Keratinocyte (primary cell): ENCODE measurements around the gene OAT. TPM values are rescaled to one million over a fixed set of nuclear protein-coding genes. Genes with fewer than 3 reads are reported as not detected.

Source experiments
- DNase-seq: peaks from one replicate; pipeline ENCODE4 v3.0.0-alpha.2; 2011; ENCODE audit warnings: low read depth, missing footprints, low spot score
- FAIRE-seq: peaks from 2 replicates; lab custom pipeline; 2011; peaks lifted over from hg19 to GRCh38; lab: Jason Lieb, UNC
- H2AFZ ChIP-seq: 2 replicates; pipeline ENCODE4 v1.6.0; 2012; ENCODE audit warnings: low read length, control low read depth, inconsistent platforms; ENCODE audit not compliant: control insufficient read depth
- H3K27ac ChIP-seq: 2 replicates; pipeline ENCODE4 v1.5.1; 2011; ENCODE audit warnings: low read length; ENCODE audit not compliant: control insufficient read depth, insufficient read depth
- H3K27me3 ChIP-seq: 3 replicates; pipeline ENCODE4 v1.6.0; 2011; ENCODE audit warnings: low read length; ENCODE audit not compliant: control insufficient read depth, insufficient read depth; ENCODE audit errors: extremely low read depth
- H3K36me3 ChIP-seq, 2 experiments: 2 replicates in 1 of 2; 3 replicates in 1 of 2; pipeline ENCODE4 v1.5.1; 2011; ENCODE audit warnings: low read length in 2 of 2, mild to moderate bottlenecking in 1 of 2; ENCODE audit not compliant: control insufficient read depth in 2 of 2, insufficient read depth in 2 of 2; ENCODE audit errors: extremely low read depth in 1 of 2
- H3K4me1 ChIP-seq: 3 replicates; pipeline ENCODE4 v1.5.1; 2011; ENCODE audit warnings: low read length; ENCODE audit not compliant: control insufficient read depth, insufficient read depth; ENCODE audit errors: extremely low read depth
- H3K4me2 ChIP-seq: 3 replicates; pipeline ENCODE4 v1.6.0; 2011; ENCODE audit warnings: low read depth, low read length; ENCODE audit not compliant: control insufficient read depth, insufficient read depth; ENCODE audit errors: extremely low read depth
- H3K4me3 ChIP-seq, 3 experiments: fragments of 200-600 bp in 1 of 3; sonication (generic) in 1 of 3; 2 replicates in 2 of 3; 3 replicates in 1 of 3; pipeline ENCODE4 v1.5.1; 2011 to 2016; ENCODE audit warnings: low read length in 3 of 3, mild to moderate bottlenecking in 3 of 3, control low read depth in 2 of 3, inconsistent platforms in 1 of 3, low read depth in 1 of 3, mixed read lengths in 1 of 3, mixed run types in 1 of 3, moderate library complexity in 1 of 3; ENCODE audit not compliant: control insufficient read depth in 2 of 3, insufficient read depth in 2 of 3; ENCODE audit errors: extremely low read depth in 1 of 3
- H3K79me2 ChIP-seq: 2 replicates; pipeline ENCODE4 v1.6.0; 2012; ENCODE audit warnings: low read length; ENCODE audit not compliant: control insufficient read depth, insufficient read depth
- H3K9ac ChIP-seq: 3 replicates; pipeline ENCODE4 v1.6.0; 2011; ENCODE audit warnings: low read length; ENCODE audit not compliant: control insufficient read depth, insufficient read depth; ENCODE audit errors: extremely low read depth
- H3K9me1 ChIP-seq: 3 replicates; pipeline ENCODE4 v1.6.0; 2011; ENCODE audit warnings: low read length; ENCODE audit not compliant: control insufficient read depth, insufficient read depth; ENCODE audit errors: extremely low read depth
- H3K9me3 ChIP-seq: 2 replicates; pipeline ENCODE4 v1.5.1; 2012; ENCODE audit warnings: low read depth, low read length; ENCODE audit not compliant: control insufficient read depth
- H4K20me1 ChIP-seq: 3 replicates; pipeline ENCODE4 v1.6.0; 2011; ENCODE audit warnings: low read length; ENCODE audit not compliant: control insufficient read depth, insufficient read depth; ENCODE audit errors: extremely low read depth
- EZH2 ChIP-seq: IDR thresholded peaks from one replicate; pipeline ENCODE4 v1.6.1; 2012; ENCODE audit warnings: inconsistent platforms, mild to moderate bottlenecking, low read length, moderate library complexity
- dilution Hi-C: fragments of 300-500 bp; cut with MboI; formaldehyde crosslinking; loops from one replicate; pipeline ENCODE4 v1.7.0; 2020; ENCODE audit warnings: low sequenced_read_pairs; ENCODE audit not compliant: extremely low pct_ligation_motif_present
- polyA plus RNA-seq, 5 experiments: library from polyadenylated mRNA; depleted of rRNA in 3 of 5; stranded (reverse) in 3 of 5; stranded (forward) in 1 of 5; unstranded in 1 of 5; fragments of >200 nt; gene quantifications; 1 replicate in 1 of 5; 2 replicates in 3 of 5; 3 replicates in 1 of 5; pipeline versions ENCODE4 v1.2.1 to v1.2.3, GENCODE V29; 2011 to 2012; ENCODE audit warnings: missing spikeins in 2 of 5, low read depth in 1 of 5, low replicate concordance in 1 of 5
- TF ChIP-seq, protein P1 (sequence below), 3 experiments: IDR thresholded peaks in 1 of 3; conservative IDR thresholded peaks in 1 of 3; optimal IDR thresholded peaks in 1 of 3; 2 replicates in 2 of 3; 3 replicates in 1 of 3; pipeline versions ENCODE3 to v1.5.1; 2011; ENCODE audit warnings: low read length in 3 of 3, mild to moderate bottlenecking in 3 of 3, moderate library complexity in 2 of 3, control low read depth in 1 of 3, inconsistent platforms in 1 of 3; ENCODE audit not compliant: insufficient read depth in 2 of 3; ENCODE audit errors: extremely low read depth in 1 of 3

Gene OAT
- polyA plus RNA-seq, 1 donor (not counting 4 experiments of a cell fraction or from before 2014, with no cell fraction given) = 528 TPM

DNA sequence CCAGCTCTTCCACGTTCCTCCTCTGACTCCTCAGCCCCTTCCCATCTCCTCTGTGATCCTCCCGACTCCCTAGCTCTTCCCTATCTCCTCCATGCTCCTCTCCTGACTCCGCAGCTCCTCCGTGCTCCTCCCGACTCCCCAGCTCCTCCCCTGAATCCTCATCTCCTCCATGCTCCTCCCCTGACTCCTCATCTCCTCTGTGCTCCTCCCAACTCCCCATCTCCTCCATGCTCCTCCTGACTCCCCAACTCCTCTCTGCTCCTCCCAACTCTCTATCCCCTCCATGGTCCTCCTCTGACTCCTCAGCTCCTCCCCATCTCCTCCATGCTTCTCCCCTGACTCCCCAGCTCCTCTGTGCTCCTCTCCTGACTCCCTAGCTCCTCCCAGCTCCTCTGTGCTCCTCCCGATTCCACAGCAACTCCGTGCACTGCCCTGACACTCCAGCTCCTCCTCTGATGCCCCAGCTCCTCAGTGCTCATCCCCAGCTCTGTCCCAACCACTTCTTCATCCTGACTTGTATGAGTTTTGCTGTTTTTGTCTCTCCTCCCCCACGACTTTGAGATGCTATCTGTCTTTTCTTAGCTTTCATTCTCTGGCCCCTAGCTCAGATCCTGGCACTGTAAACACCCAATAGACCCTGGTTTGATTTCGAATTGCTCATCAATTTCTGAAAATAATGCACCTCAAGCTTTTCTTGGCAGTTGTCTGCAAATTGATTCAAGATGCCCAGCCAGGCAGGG lies 38.3 kb downstream of the OAT start:
- TF ChIP-seq, protein P1, sequence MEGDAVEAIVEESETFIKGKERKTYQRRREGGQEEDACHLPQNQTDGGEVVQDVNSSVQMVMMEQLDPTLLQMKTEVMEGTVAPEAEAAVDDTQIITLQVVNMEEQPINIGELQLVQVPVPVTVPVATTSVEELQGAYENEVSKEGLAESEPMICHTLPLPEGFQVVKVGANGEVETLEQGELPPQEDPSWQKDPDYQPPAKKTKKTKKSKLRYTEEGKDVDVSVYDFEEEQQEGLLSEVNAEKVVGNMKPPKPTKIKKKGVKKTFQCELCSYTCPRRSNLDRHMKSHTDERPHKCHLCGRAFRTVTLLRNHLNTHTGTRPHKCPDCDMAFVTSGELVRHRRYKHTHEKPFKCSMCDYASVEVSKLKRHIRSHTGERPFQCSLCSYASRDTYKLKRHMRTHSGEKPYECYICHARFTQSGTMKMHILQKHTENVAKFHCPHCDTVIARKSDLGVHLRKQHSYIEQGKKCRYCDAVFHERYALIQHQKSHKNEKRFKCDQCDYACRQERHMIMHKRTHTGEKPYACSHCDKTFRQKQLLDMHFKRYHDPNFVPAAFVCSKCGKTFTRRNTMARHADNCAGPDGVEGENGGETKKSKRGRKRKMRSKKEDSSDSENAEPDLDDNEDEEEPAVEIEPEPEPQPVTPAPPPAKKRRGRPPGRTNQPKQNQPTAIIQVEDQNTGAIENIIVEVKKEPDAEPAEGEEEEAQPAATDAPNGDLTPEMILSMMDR (optimal IDR thresholded peaks at IDR 0.05 in 1 of 3, IDR thresholded peaks at IDR 0.05 in 1 of 3, conservative IDR thresholded peaks at IDR 0.05 in 1 of 3; ENCODE audit: extremely low read depth in 1 of 3, insufficient read depth in 2 of 3, low read length in 3 of 3) = no peak
- TF ChIP-seq EZH2 = no peak
- Histone ChIP-seq H3K9me1 (no peaks in the 10 kb centered on the region), H3K4me3 (no peak overlapping the region), H3K9me3 (no peaks in the 10 kb centered on the region), H3K27ac (no peak overlapping the region), H3K4me1 (peaks cover 16% of the 10 kb centered on the region), H4K20me1 (no peaks in the 10 kb centered on the region), H3K4me2 (no peak overlapping the region), H2AFZ (no peak overlapping the region), H3K36me3 (no peaks in the 10 kb centered on the region), H3K27me3 (peaks cover 3% of the 10 kb centered on the region), H3K79me2 (no peaks in the 10 kb centered on the region), H3K9ac (no peak overlapping the region)
- FAIRE-seq = no peak
- dilution Hi-C loops = loop anchor here (25.0 kb wide), 1 partner anchor 393 kb away; no protein-coding TSS in a partner anchor
- DNase-seq = no peak

DNA sequence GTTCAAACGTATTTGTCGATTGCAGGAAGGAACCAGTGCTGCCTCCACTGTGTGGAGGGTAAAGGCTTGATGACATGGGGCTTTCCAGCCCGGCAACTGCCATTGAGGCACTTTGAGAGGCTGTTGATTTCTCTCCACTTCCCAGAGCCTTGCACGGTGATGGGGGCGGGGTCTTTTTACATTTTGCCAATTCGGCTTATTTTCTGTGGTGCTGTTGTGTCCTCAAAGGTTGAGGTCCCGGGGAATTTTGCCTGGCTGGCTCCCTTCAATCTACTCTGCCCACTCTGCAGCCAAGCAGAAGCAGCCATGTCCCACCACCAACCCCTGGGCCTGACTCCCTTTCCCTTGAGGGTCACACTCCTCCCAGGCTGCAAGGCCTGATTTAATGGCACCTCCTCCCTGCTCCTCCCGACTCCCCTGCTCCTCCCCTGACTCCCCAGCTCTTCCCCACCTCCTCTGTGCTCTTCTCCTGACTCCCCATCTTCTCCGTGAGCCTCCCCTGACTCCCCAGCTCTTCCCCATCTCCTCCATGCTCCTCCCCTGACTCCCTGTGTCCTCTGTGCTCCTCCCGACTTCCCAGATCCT lies 39.0 kb downstream of the OAT start:
- no peaks in the 10 kb centered on the region for H3K79me2 ChIP-seq
- FAIRE-seq (no peak), DNase-seq (no peak)
- no peaks in the 10 kb centered on the region for H3K36me3 ChIP-seq
- no peaks in the 10 kb centered on the region for H3K9me3 ChIP-seq
- H4K20me1 ChIP-seq = no peaks in the 10 kb centered on the region
- H3K9me1 ChIP-seq = no peaks in the 10 kb centered on the region
- dilution Hi-C loops = loop anchor here (25.0 kb wide), 1 partner anchor 392 kb away; no protein-coding TSS in a partner anchor
- no peak for TF ChIP-seq EZH2
- TF ChIP-seq, protein P1 (optimal IDR thresholded peaks at IDR 0.05 in 1 of 3, IDR thresholded peaks at IDR 0.05 in 1 of 3, conservative IDR thresholded peaks at IDR 0.05 in 1 of 3; ENCODE audit: extremely low read depth in 1 of 3, insufficient read depth in 2 of 3, low read length in 3 of 3) = no peak
- no peak overlapping the region for H3K27ac ChIP-seq
- H3K27me3 ChIP-seq = no peaks in the 10 kb centered on the region
- no peak overlapping the region for H2AFZ ChIP-seq
- H3K4me1 ChIP-seq = peaks cover 16% of the 10 kb centered on the region
- H3K4me2 ChIP-seq = no peak overlapping the region
- no peak overlapping the region for H3K9ac ChIP-seq
- no peak overlapping the region for H3K4me3 ChIP-seq
